ENCODE data around the gene PDIA6. TPM values are rescaled to one million over a fixed set of nuclear protein-coding genes. Genes with fewer than 3 reads are reported as not detected.

PDIA6 gene
- total and polyA plus RNA-seq, 2 of the 4 experiments (the other 2 are of a cell fraction): 204 to 349 TPM

DNA sequence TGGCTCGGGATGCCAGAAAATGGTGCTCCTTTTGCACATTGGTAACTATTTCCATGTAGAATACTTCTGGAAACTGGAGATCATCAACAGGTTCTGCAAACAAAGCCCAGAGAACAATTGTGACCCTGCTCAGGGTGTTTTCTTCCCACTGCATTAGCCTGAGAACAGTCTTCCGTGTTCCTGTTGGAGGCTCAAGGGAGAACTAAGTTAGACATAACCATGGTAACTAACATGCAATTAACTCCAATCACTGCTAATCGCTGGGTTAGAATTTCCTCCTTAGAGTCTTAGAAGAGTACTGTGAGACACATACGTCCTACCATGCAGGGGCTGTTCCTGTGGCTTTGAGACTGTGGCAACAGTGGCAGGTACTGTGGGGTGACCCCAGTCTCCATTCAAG, 36.0 kb upstream of the PDIA6 start:
- in situ Hi-C loops (cut with MboI; ENCODE audit: low sequenced_read_pairs): no loop called here
- H3K27ac ChIP-seq (ENCODE audit: insufficient read depth, low read length): no peak overlapping the region
- no peak overlapping the region for H2AFZ ChIP-seq (replicated peaks; ENCODE audit: low read length, poor library complexity)
- no peak overlapping the region for H3K14ac ChIP-seq (replicated peaks; ENCODE audit: low read depth, low read length)
- H3K23ac ChIP-seq (ENCODE audit: low read depth, low read length): no peak overlapping the region
- no peak overlapping the region for H2BK5ac ChIP-seq (ENCODE audit: low read depth, low read length, poor library complexity, severe bottlenecking)
- no peak overlapping the region for H4K8ac ChIP-seq (ENCODE audit: low read depth in 2 of 2, low read length in 2 of 2)
- TF ChIP-seq POLR2A (IDR thresholded peaks at IDR 0.05; ENCODE audit: low read depth, low read length) (no peak), BHLHE40 (IDR thresholded peaks at IDR 0.05; ENCODE audit: low read depth, low read length) (no peak), RAD21 (IDR thresholded peaks at IDR 0.05; ENCODE audit: low read length) (no peak), CEBPB (IDR thresholded peaks at IDR 0.05; ENCODE audit: low read depth, low read length) (no peak), CTCF (conservative IDR thresholded peaks at IDR 0.05; ENCODE audit: low read depth, low read length) (no peak), RFX5 (IDR thresholded peaks at IDR 0.05; ENCODE audit: low read depth, low read length) (no peak), RCOR1 (IDR thresholded peaks at IDR 0.05; ENCODE audit: insufficient replicate concordance, low read length) (no peak), USF2 (IDR thresholded peaks at IDR 0.05; ENCODE audit: low read depth, low read length) (no peak), CHD1 (IDR thresholded peaks at IDR 0.05; ENCODE audit: low read depth, low read length) (no peak), ELK1 (IDR thresholded peaks at IDR 0.05; ENCODE audit: borderline replicate concordance, low read depth, low read length) (no peak), MAFK (IDR thresholded peaks at IDR 0.05; ENCODE audit: low read depth, low read length) (no peak), FOS (IDR thresholded peaks at IDR 0.05; ENCODE audit: low read depth, low read length) (no peak), MXI1 (IDR thresholded peaks at IDR 0.05; ENCODE audit: borderline replicate concordance, low read depth, low read length) (no peak), SMC3 (IDR thresholded peaks at IDR 0.05; ENCODE audit: low read depth, low read length) (no peak), MAZ (IDR thresholded peaks at IDR 0.05; ENCODE audit: borderline replicate concordance, low read depth, low read length) (no peak), NFE2L2 (IDR thresholded peaks at IDR 0.05; ENCODE audit: low read depth, low read length) (no peak)
- H4K91ac ChIP-seq (ENCODE audit: insufficient read depth, low read depth, low read length): no peak overlapping the region
- BruUV-seq (replicated peaks): no TSS peak
- H4K20me1 ChIP-seq (ENCODE audit: insufficient read depth, low read length): no peaks in the 10 kb centered on the region
- H3K79me1 ChIP-seq (ENCODE audit: low read depth in 1 of 2, low read length in 2 of 2): no peaks in the 10 kb centered on the region
- no peaks in the 10 kb centered on the region for H3K36me3 ChIP-seq (ENCODE audit: control insufficient read depth, insufficient read depth, low read length)
- H3K9me1 ChIP-seq (ENCODE audit: insufficient read depth, low read length): no peaks in the 10 kb centered on the region
- intact Hi-C loops (cut with micrococcal nuclease): no loop called here
- no peak overlapping the region for H2BK15ac ChIP-seq (ENCODE audit: low read depth, low read length)
- ChIA-PET POLR2A (ENCODE audit: unreplicated experiment) (no interaction called here), CTCF (no interaction called here)
- no peak overlapping the region for H3K56ac ChIP-seq (ENCODE audit: extremely low read depth, insufficient read depth, low read length)
- H2BK20ac ChIP-seq (ENCODE audit: low read depth, low read length): no peak overlapping the region
- no peaks in the 10 kb centered on the region for H3K9me3 ChIP-seq (ENCODE audit: control insufficient read depth, insufficient read depth, low read length)
- no peak overlapping the region for H3K4ac ChIP-seq (ENCODE audit: low read depth, low read length)
- DNase-seq (no peak), ATAC-seq (ENCODE audit: low read depth) (no peak)
- 100% methylated on average over 1 of the region's 4 CpGs; no CpG with 5 or more reads in 1 of the 2 experiments for WGBS, 2 experiments (ENCODE audit: extremely low coverage in 2 of 2, insufficient read length in 1 of 2)
- dilution Hi-C loops (cut with HindIII; ENCODE audit: low sequenced_read_pairs, unreplicated experiment): no loop called here
- no peak overlapping the region for H4K5ac ChIP-seq (ENCODE audit: low read depth, low read length)
- H3K4me2 ChIP-seq (ENCODE audit: low read depth, low read length): no peak overlapping the region
- no peaks in the 10 kb centered on the region for H3K4me1 ChIP-seq (ENCODE audit: control insufficient read depth, insufficient read depth, low read length)
- H3K27me3 ChIP-seq (ENCODE audit: control insufficient read depth, insufficient read depth, low read length): peaks cover 12% of the 10 kb centered on the region
- no peak overlapping the region for H3K4me3 ChIP-seq (ENCODE audit: insufficient read depth, low read depth, low read length)
- no peak overlapping the region for H3K9ac ChIP-seq (ENCODE audit: low read depth, low read length)
- H2AK9ac ChIP-seq (replicated peaks; ENCODE audit: low read depth, low read length, poor library complexity): no peak overlapping the region
- H2AK5ac ChIP-seq (ENCODE audit: low read depth, low read length): no peak overlapping the region
- no peak overlapping the region for H3K18ac ChIP-seq (ENCODE audit: low read depth, low read length)
- H2BK120ac ChIP-seq (ENCODE audit: low read depth, low read length): no peak overlapping the region
